ENCODE measurements around the gene NPEPL1. TPM values are rescaled to one million over a fixed set of nuclear protein-coding genes. Genes with fewer than 3 reads are reported as not detected.

NPEPL1 gene
- total and polyA plus RNA-seq, 10 of the 15 experiments (the other 5 are each of a cell fraction or from before 2014, with no cell fraction given), result 0.08 to 21.3 (median 10.2) TPM

DNA sequence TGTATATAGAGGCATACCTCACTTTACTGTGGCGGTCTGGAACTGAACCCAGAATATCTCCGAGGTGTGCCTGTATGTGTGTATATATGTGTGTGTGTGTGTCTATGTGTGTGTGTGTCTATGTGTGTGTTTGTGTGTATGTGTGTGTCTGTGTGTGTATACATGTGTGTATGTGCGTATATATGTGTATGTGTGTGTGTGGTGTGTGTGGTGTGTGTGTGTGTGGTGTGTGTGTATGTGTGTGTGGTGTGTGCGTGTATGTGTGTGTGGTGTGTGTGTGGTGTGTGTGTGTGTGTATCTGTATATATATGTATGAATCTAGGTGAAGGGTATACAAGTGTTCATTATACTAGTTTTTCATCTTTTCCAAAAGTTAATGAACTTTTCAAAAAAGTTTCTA lies 4.2 kb upstream of the NPEPL1 start:
- 92% methylated on average over 4 of the region's 4 CpGs for WGBS (ENCODE audit: insufficient coverage, insufficient replicate concordance, low lambda C conversion rate, missing lambda C conversion rate)
- no peak overlapping the region for H3K27ac ChIP-seq (ENCODE audit: control insufficient read depth, insufficient read depth)
- FAIRE-seq (no peak), ATAC-seq (no peak), DNase-seq (ENCODE audit: low read depth, low spot score) (no peak)
- in situ Hi-C loops (cut with MboI), result loop anchor here (25.0 kb wide), 1 partner anchor 451 kb away; the partner anchor contains the start of gene ANKRD60
- no peaks in the 10 kb centered on the region for H4K20me1 ChIP-seq (ENCODE audit: control insufficient read depth, insufficient read depth)
- H3K9ac ChIP-seq (ENCODE audit: control insufficient read depth, insufficient read depth, low read length), result no peak overlapping the region
- no peaks in the 10 kb centered on the region for H3K36me3 ChIP-seq (ENCODE audit: control insufficient read depth in 2 of 2, insufficient read depth in 2 of 2, low read length in 1 of 2)
- RAD21 ChIA-PET (ENCODE audit: unreplicated experiment), result no interaction called here
- H3K27me3 ChIP-seq (replicated peaks in 1 of 2; ENCODE audit: control insufficient read depth in 2 of 2, insufficient read depth in 2 of 2, low read length in 1 of 2), result no peaks in the 10 kb centered on the region
- no peaks in the 10 kb centered on the region for H3K9me3 ChIP-seq (replicated peaks; ENCODE audit: control insufficient read depth, insufficient read depth, low read length)
- TF ChIP-seq, protein P1, sequence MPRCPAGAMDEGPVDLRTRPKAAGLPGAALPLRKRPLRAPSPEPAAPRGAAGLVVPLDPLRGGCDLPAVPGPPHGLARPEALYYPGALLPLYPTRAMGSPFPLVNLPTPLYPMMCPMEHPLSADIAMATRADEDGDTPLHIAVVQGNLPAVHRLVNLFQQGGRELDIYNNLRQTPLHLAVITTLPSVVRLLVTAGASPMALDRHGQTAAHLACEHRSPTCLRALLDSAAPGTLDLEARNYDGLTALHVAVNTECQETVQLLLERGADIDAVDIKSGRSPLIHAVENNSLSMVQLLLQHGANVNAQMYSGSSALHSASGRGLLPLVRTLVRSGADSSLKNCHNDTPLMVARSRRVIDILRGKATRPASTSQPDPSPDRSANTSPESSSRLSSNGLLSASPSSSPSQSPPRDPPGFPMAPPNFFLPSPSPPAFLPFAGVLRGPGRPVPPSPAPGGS (IDR thresholded peaks at IDR 0.05; ENCODE audit: borderline replicate concordance, insufficient read depth, low read depth, low read length, poor library complexity, severe bottlenecking), result peak; percentile 30
- TF ChIP-seq, protein P2, sequence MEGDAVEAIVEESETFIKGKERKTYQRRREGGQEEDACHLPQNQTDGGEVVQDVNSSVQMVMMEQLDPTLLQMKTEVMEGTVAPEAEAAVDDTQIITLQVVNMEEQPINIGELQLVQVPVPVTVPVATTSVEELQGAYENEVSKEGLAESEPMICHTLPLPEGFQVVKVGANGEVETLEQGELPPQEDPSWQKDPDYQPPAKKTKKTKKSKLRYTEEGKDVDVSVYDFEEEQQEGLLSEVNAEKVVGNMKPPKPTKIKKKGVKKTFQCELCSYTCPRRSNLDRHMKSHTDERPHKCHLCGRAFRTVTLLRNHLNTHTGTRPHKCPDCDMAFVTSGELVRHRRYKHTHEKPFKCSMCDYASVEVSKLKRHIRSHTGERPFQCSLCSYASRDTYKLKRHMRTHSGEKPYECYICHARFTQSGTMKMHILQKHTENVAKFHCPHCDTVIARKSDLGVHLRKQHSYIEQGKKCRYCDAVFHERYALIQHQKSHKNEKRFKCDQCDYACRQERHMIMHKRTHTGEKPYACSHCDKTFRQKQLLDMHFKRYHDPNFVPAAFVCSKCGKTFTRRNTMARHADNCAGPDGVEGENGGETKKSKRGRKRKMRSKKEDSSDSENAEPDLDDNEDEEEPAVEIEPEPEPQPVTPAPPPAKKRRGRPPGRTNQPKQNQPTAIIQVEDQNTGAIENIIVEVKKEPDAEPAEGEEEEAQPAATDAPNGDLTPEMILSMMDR (IDR thresholded peaks at IDR 0.05 in 2 of 3, conservative IDR thresholded peaks at IDR 0.05 in 1 of 3; ENCODE audit: control insufficient read depth in 2 of 3, extremely low read depth in 1 of 3, insufficient read depth in 1 of 3, low read depth in 3 of 3, low read length in 3 of 3), result no peak
- H2AFZ ChIP-seq (ENCODE audit: control insufficient read depth, low read depth, low read length), result no peak overlapping the region
- intact Hi-C loops (cut with micrococcal nuclease; ENCODE audit: unreplicated experiment), result no loop called here
- POLR2A ChIA-PET, result no interaction called here
- H3K4me3 ChIP-seq, result no peak overlapping the region
- CTCF ChIA-PET, result no interaction called here
- H3K79me2 ChIP-seq (ENCODE audit: control insufficient read depth, insufficient read depth, low read length), result no peaks in the 10 kb centered on the region; the same call in 1 of the 2 replicates
- H3K4me2 ChIP-seq (ENCODE audit: control insufficient read depth, insufficient read depth), result no peak overlapping the region
- SMC1A ChIA-PET (ENCODE audit: uncharacterized antibody, unreplicated experiment), result interaction anchor here (3.3 kb wide), 1 partner anchor 31 kb away, joined by 10 read pairs; no protein-coding TSS in a partner anchor
- H3K4me1 ChIP-seq (ENCODE audit: control insufficient read depth, insufficient read depth, low read length), result peaks cover 2% of the 10 kb centered on the region; the same call in 1 of the 2 replicates
- BruUV-seq (replicated peaks), result no TSS peak

Measured in GM12878 (cell line).